Fibroblast of upper back skin (primary cell): ENCODE measurements around the gene OR5K1.

ENCODE experiments used
- DNase-seq: peaks from one replicate; pipeline ENCODE4 v3.0.0-alpha.2; 2013

OR5K1 gene

GRCh38 chr3:98462901-98463300 lies at the start of gene OR5K1:
TSS of gene OR5K1 (plus strand) at chr3:98463201. CDS start at chr3:98469577, 6,376 bp downstream.
- no peak for DNase-seq

- DNase-seq, result no peak
These were observed 30.4 kb upstream of the OR5K1 start for GRCh38 chr3:98432575-98432974.

GRCh38 chr3:98433764-98434163 lies 29.2 kb upstream of the OR5K1 start:
- no peak for DNase-seq

GRCh38 chr3:98434412-98434811 lies 28.6 kb upstream of the OR5K1 start:
- no peak for DNase-seq

GRCh38 chr3:98440283-98440682 lies 22.7 kb upstream of the OR5K1 start:
- no peak for DNase-seq

GRCh38 chr3:98445949-98446406 lies 17.0 kb upstream of the OR5K1 start:
- DNase-seq, result no peak

- no peak for DNase-seq
These were observed 13.3 kb upstream of the OR5K1 start for GRCh38 chr3:98449606-98450193.

- DNase-seq, result no peak
These were observed 12.6 kb upstream of the OR5K1 start for GRCh38 chr3:98450372-98450771.

- DNase-seq, result no peak
These were observed 9.2 kb upstream of the OR5K1 start for GRCh38 chr3:98453827-98454226.

GRCh38 chr3:98454929-98455328 lies 8.1 kb upstream of the OR5K1 start:
- DNase-seq, result no peak

- DNase-seq, result no peak
These were observed 5.5 kb upstream of the OR5K1 start for GRCh38 chr3:98457543-98457942.

GRCh38 chr3:98460220-98460619 lies 2.8 kb upstream of the OR5K1 start:
- DNase-seq, result no peak

- DNase-seq, result no peak
These were observed 19.9 kb downstream of the OR5K1 start for GRCh38 chr3:98482717-98483482.

- no peak for DNase-seq
These were observed 20.6 kb downstream of the OR5K1 start for GRCh38 chr3:98483626-98484025.

GRCh38 chr3:98497381-98497780 lies 34.4 kb downstream of the OR5K1 start, which contains the start of gene OR5K2:
TSS of gene OR5K2 (plus strand) at chr3:98497681. CDS start at chr3:98497681, 0 bp downstream.
- no peak for DNase-seq

- DNase-seq, result no peak
These were observed 37.0 kb downstream of the OR5K1 start for GRCh38 chr3:98500019-98500418.

GRCh38 chr3:98501270-98501669 lies 38.3 kb downstream of the OR5K1 start:
- DNase-seq, result no peak

GRCh38 chr3:98501863-98502576 lies 39.0 kb downstream of the OR5K1 start:
- DNase-seq, result no peak

GRCh38 chr3:98504539-98504938 lies 41.5 kb downstream of the OR5K1 start:
- DNase-seq, result peak; percentile 7

GRCh38 chr3:98508582-98508981 lies 45.6 kb downstream of the OR5K1 start:
- DNase-seq, result no peak

GRCh38 chr3:98512576-98512975 lies 49.6 kb downstream of the OR5K1 start:
- no peak for DNase-seq

GRCh38 chr3:98513091-98513511 lies 50.1 kb downstream of the OR5K1 start:
- DNase-seq, result peak; percentile 8

- DNase-seq, result no peak
These were observed 50.7 kb downstream of the OR5K1 start for GRCh38 chr3:98513736-98514135.

- no peak for DNase-seq
These were observed 51.9 kb downstream of the OR5K1 start for GRCh38 chr3:98514948-98515347.
